ENCODE measurements around the gene CRHR1. TPM values are rescaled to one million over a fixed set of nuclear protein-coding genes. Genes with fewer than 3 reads are reported as not detected.

CRHR1 gene
- total RNA-seq, 1 donor from 2014 or later, result not detected

- Mint-ChIP-seq H3K9me3 (no peaks in the 10 kb centered on the region), H3K36me3 (ENCODE audit: low read depth) (no peaks in the 10 kb centered on the region), H3K4me1 (no peaks in the 10 kb centered on the region), H3K27ac (no peak overlapping the region), H3K27me3 (peaks cover 23% of the 10 kb centered on the region), H3K4me3 (no peak overlapping the region)
- intact Hi-C loops (cut with micrococcal nuclease), result no loop called here
- no peak for DNase-seq
Observed at GRCh38 chr17:45771271-45771959, 12.7 kb upstream of the CRHR1 start.

- Mint-ChIP-seq H3K4me3 (no peak overlapping the region), H3K36me3 (ENCODE audit: low read depth) (no peaks in the 10 kb centered on the region), H3K27ac (no peak overlapping the region), H3K9me3 (no peaks in the 10 kb centered on the region), H3K27me3 (peaks cover 26% of the 10 kb centered on the region), H3K4me1 (no peaks in the 10 kb centered on the region)
- no peak for DNase-seq
- intact Hi-C loops (cut with micrococcal nuclease), result no loop called here
Observed at GRCh38 chr17:45775148-45775547, 9.0 kb upstream of the CRHR1 start.

- Mint-ChIP-seq H3K4me3 (no peak overlapping the region), H3K27me3 (peaks cover 29% of the 10 kb centered on the region), H3K9me3 (no peaks in the 10 kb centered on the region), H3K27ac (no peak overlapping the region), H3K4me1 (no peaks in the 10 kb centered on the region), H3K36me3 (ENCODE audit: low read depth) (no peaks in the 10 kb centered on the region)
- intact Hi-C loops (cut with micrococcal nuclease), result no loop called here
- no peak for DNase-seq
Observed at GRCh38 chr17:45775576-45776011, 8.5 kb upstream of the CRHR1 start.

GRCh38 chr17:45776896-45777295 is 7.2 kb upstream of the CRHR1 start:
- Mint-ChIP-seq H3K27me3 (peaks cover 32% of the 10 kb centered on the region), H3K4me3 (no peak overlapping the region), H3K9me3 (no peaks in the 10 kb centered on the region), H3K4me1 (no peaks in the 10 kb centered on the region), H3K36me3 (ENCODE audit: low read depth) (no peaks in the 10 kb centered on the region), H3K27ac (no peak overlapping the region)
- intact Hi-C loops (cut with micrococcal nuclease), result no loop called here
- no peak for DNase-seq

GRCh38 chr17:45777388-45777787 is 6.7 kb upstream of the CRHR1 start:
- H3K4me3 Mint-ChIP-seq, result no peak overlapping the region

GRCh38 chr17:45780921-45781320 is 3.2 kb upstream of the CRHR1 start:
- peaks cover 4% of the 10 kb centered on the region for H3K4me1 Mint-ChIP-seq
- H3K4me3 Mint-ChIP-seq, result no peak overlapping the region
- no peak for DNase-seq
- H3K36me3 Mint-ChIP-seq (ENCODE audit: low read depth), result no peaks in the 10 kb centered on the region
- peaks cover 52% of the 10 kb centered on the region for H3K27me3 Mint-ChIP-seq
- no peak overlapping the region for H3K27ac Mint-ChIP-seq
- no peaks in the 10 kb centered on the region for H3K9me3 Mint-ChIP-seq
- intact Hi-C loops (cut with micrococcal nuclease), result loop anchor here (5.0 to 10.0 kb wide), 2 partner anchors 51 to 114 kb away; partner anchors contain the start of gene MAPT

More at GRCh38 chr17:45777388-45777787, 6.7 kb upstream of the CRHR1 start:
- Mint-ChIP-seq H3K27me3 (peaks cover 37% of the 10 kb centered on the region), H3K9me3 (no peaks in the 10 kb centered on the region), H3K27ac (no peak overlapping the region), H3K4me1 (no peaks in the 10 kb centered on the region), H3K36me3 (ENCODE audit: low read depth) (no peaks in the 10 kb centered on the region)
- intact Hi-C loops (cut with micrococcal nuclease), result no loop called here
- no peak for DNase-seq

GRCh38 chr17:45782889-45783592 is 1.1 kb upstream of the CRHR1 start:
- peak overlapping the region; percentile 74 for H3K4me3 Mint-ChIP-seq
- H3K36me3 Mint-ChIP-seq (ENCODE audit: low read depth), result no peaks in the 10 kb centered on the region
- peaks cover 4% of the 10 kb centered on the region for H3K4me1 Mint-ChIP-seq
- H3K27ac Mint-ChIP-seq, result no peak overlapping the region
- intact Hi-C loops (cut with micrococcal nuclease), result loop anchor here (5.0 to 10.0 kb wide), 2 partner anchors 49 to 112 kb away; partner anchors contain the start of gene MAPT
- H3K27me3 Mint-ChIP-seq, result peaks cover 61% of the 10 kb centered on the region
- peak; percentile 72 for DNase-seq
- no peaks in the 10 kb centered on the region for H3K9me3 Mint-ChIP-seq

- Mint-ChIP-seq H3K9me3 (no peaks in the 10 kb centered on the region), H3K4me3 (peak overlapping the region; percentile 74), H3K36me3 (ENCODE audit: low read depth) (no peaks in the 10 kb centered on the region), H3K27ac (no peak overlapping the region), H3K27me3 (peaks cover 66% of the 10 kb centered on the region), H3K4me1 (peaks cover 4% of the 10 kb centered on the region)
- intact Hi-C loops (cut with micrococcal nuclease), result loop anchor here (5.0 to 10.0 kb wide), 2 partner anchors 49 to 111 kb away; partner anchors contain the start of gene MAPT
- DNase-seq, result peak; percentile 58
Observed at GRCh38 chr17:45783593-45784292, 377 bp upstream of the CRHR1 start.

- Mint-ChIP-seq H3K4me1 (peaks cover 4% of the 10 kb centered on the region), H3K27me3 (peaks cover 71% of the 10 kb centered on the region), H3K36me3 (ENCODE audit: low read depth) (no peaks in the 10 kb centered on the region), H3K27ac (no peak overlapping the region), H3K4me3 (peak overlapping the region; percentile 75), H3K9me3 (no peaks in the 10 kb centered on the region)
- intact Hi-C loops (cut with micrococcal nuclease), result loop anchor here (5.0 to 10.0 kb wide), 2 partner anchors 47 to 110 kb away; partner anchors contain the start of gene MAPT
- DNase-seq, result peak; percentile 82
Observed at GRCh38 chr17:45784741-45785479, 790 bp downstream of the CRHR1 start.

- Mint-ChIP-seq H3K27me3 (peaks cover 71% of the 10 kb centered on the region), H3K4me1 (peaks cover 4% of the 10 kb centered on the region)
Observed at GRCh38 chr17:45785480-45786193, 1.5 kb downstream of the CRHR1 start.

GRCh38 chr17:45786349-45786748 is 2.2 kb downstream of the CRHR1 start:
- Mint-ChIP-seq H3K36me3 (ENCODE audit: low read depth) (no peaks in the 10 kb centered on the region), H3K4me3 (no peak overlapping the region), H3K27ac (no peak overlapping the region), H3K27me3 (peaks cover 68% of the 10 kb centered on the region), H3K9me3 (no peaks in the 10 kb centered on the region), H3K4me1 (peaks cover 4% of the 10 kb centered on the region)
- DNase-seq, result no peak
- intact Hi-C loops (cut with micrococcal nuclease), result loop anchor here (10.0 kb wide), 1 partner anchor 108 kb away; the partner anchor contains the start of gene MAPT

More at GRCh38 chr17:45785480-45786193, 1.5 kb downstream of the CRHR1 start:
- DNase-seq, result peak; percentile 56
- Mint-ChIP-seq H3K27ac (no peak overlapping the region), H3K36me3 (ENCODE audit: low read depth) (no peaks in the 10 kb centered on the region), H3K9me3 (no peaks in the 10 kb centered on the region), H3K4me3 (no peak overlapping the region)
- intact Hi-C loops (cut with micrococcal nuclease), result loop anchor here (10.0 kb wide), 1 partner anchor 109 kb away; the partner anchor contains the start of gene MAPT

GRCh38 chr17:45787044-45787443 is 2.9 kb downstream of the CRHR1 start:
- Mint-ChIP-seq H3K4me1 (peaks cover 4% of the 10 kb centered on the region), H3K9me3 (no peaks in the 10 kb centered on the region), H3K27ac (no peak overlapping the region), H3K36me3 (ENCODE audit: low read depth) (no peaks in the 10 kb centered on the region), H3K4me3 (no peak overlapping the region), H3K27me3 (peaks cover 63% of the 10 kb centered on the region)
- intact Hi-C loops (cut with micrococcal nuclease), result loop anchor here (10.0 kb wide), 1 partner anchor 108 kb away; the partner anchor contains the start of gene MAPT
- no peak for DNase-seq

All from activated CD4-positive, alpha-beta T cell treated with anti-CD3 and anti-CD28 coated beads, Interleukin-2, amount 10 ng/mL, durations not matched to agents 24 days and 14 days (primary cell).